Measurements from ENCODE around the gene EXOC6B.

Gene EXOC6B

GRCh38 chr2:72825257-72826155 lies at the start of gene EXOC6B:
TSS of gene EXOC6B (minus strand) at chr2:72826033.
- DNase-seq (ENCODE audit: extremely low read depth in 1 of 2, low read depth in 1 of 2), result peak; percentile 69 to 81

GRCh38 chr2:72871880-72872279 lies 46.0 kb upstream of the EXOC6B start:
- no peak for DNase-seq (ENCODE audit: extremely low read depth in 1 of 2, low read depth in 1 of 2)

- no peak for DNase-seq (ENCODE audit: extremely low read depth in 1 of 2, low read depth in 1 of 2)
These were observed 45.2 kb upstream of the EXOC6B start for GRCh38 chr2:72871060-72871459.

GRCh38 chr2:72864500-72864899 lies 38.7 kb upstream of the EXOC6B start:
- DNase-seq (ENCODE audit: extremely low read depth in 1 of 2, low read depth in 1 of 2), result no peak

GRCh38 chr2:72863046-72863445 lies 37.2 kb upstream of the EXOC6B start:
- no peak for DNase-seq (ENCODE audit: extremely low read depth in 1 of 2, low read depth in 1 of 2)

- DNase-seq (ENCODE audit: extremely low read depth in 1 of 2, low read depth in 1 of 2), result peak; percentile 54 to 78
These were observed 36.6 kb upstream of the EXOC6B start for GRCh38 chr2:72862239-72862988.

GRCh38 chr2:72859831-72860262 lies 34.0 kb upstream of the EXOC6B start:
- peak; percentile 28 to 34 for DNase-seq (ENCODE audit: extremely low read depth in 1 of 2, low read depth in 1 of 2)

- DNase-seq (ENCODE audit: extremely low read depth in 1 of 2, low read depth in 1 of 2), result no peak
These were observed 25.5 kb upstream of the EXOC6B start for GRCh38 chr2:72851333-72851732.

- DNase-seq (ENCODE audit: extremely low read depth in 1 of 2, low read depth in 1 of 2), result no peak
These were observed 23.3 kb upstream of the EXOC6B start for GRCh38 chr2:72849138-72849462.

- DNase-seq (ENCODE audit: extremely low read depth in 1 of 2, low read depth in 1 of 2), result no peak
These were observed 22.8 kb upstream of the EXOC6B start for GRCh38 chr2:72848436-72849137.

GRCh38 chr2:72847534-72848315 lies 21.9 kb upstream of the EXOC6B start:
- DNase-seq (ENCODE audit: extremely low read depth in 1 of 2, low read depth in 1 of 2), result no peak

GRCh38 chr2:72846171-72847095 lies 20.6 kb upstream of the EXOC6B start:
- DNase-seq (ENCODE audit: extremely low read depth in 1 of 2, low read depth in 1 of 2), result no peak

- no peak for DNase-seq (ENCODE audit: extremely low read depth in 1 of 2, low read depth in 1 of 2)
These were observed 17.5 kb upstream of the EXOC6B start for GRCh38 chr2:72843301-72843700.

- DNase-seq (ENCODE audit: extremely low read depth in 1 of 2, low read depth in 1 of 2), result no peak
These were observed 15.8 kb upstream of the EXOC6B start for GRCh38 chr2:72841462-72842125.

GRCh38 chr2:72840066-72840465 lies 14.2 kb upstream of the EXOC6B start:
- no peak for DNase-seq (ENCODE audit: extremely low read depth in 1 of 2, low read depth in 1 of 2)

- DNase-seq (ENCODE audit: extremely low read depth in 1 of 2, low read depth in 1 of 2), result no peak
These were observed 11.3 kb upstream of the EXOC6B start for GRCh38 chr2:72837171-72837570.

GRCh38 chr2:72835403-72835802 lies 9.6 kb upstream of the EXOC6B start:
- DNase-seq (ENCODE audit: extremely low read depth in 1 of 2, low read depth in 1 of 2), result no peak

GRCh38 chr2:72834596-72834995 lies 8.8 kb upstream of the EXOC6B start:
- no peak for DNase-seq (ENCODE audit: extremely low read depth in 1 of 2, low read depth in 1 of 2)

- no peak for DNase-seq (ENCODE audit: extremely low read depth in 1 of 2, low read depth in 1 of 2)
These were observed 7.4 kb upstream of the EXOC6B start for GRCh38 chr2:72833084-72833714.
